Measurements from ENCODE around the gene SLC9A6. TPM values are rescaled to one million over a fixed set of nuclear protein-coding genes. Genes with fewer than 3 reads are reported as not detected.

Gene SLC9A6
- 15.4 TPM for total RNA-seq
- long read RNA-seq, full-length matches to known transcripts = 4 of 6 reads
- long read RNA-seq, partial matches to known transcripts = 1 of 6 reads
- long read RNA-seq, other reads (novel, unspliced or antisense) = 1 of 6 reads

- peak; percentile 97 for ATAC-seq
- peak; percentile 87 for DNase-seq (ENCODE audit: missing footprints)
- intact Hi-C loops (cut with DNase I) = loop anchor here (1.0 kb wide), 1 partner anchor 9 kb away; no protein-coding TSS in a partner anchor
These were observed at the start of gene SLC9A6 for GRCh38 chrX:135985157-135985972. SLC9A6 (plus strand) TSS chrX:135985435; CDS start chrX:135985659, 224 bp downstream.

GRCh38 chrX:135944486-135944885, 40.7 kb upstream of the SLC9A6 start:
- intact Hi-C loops (cut with DNase I) = no loop called here
- DNase-seq (ENCODE audit: missing footprints) = no peak
- no peak for ATAC-seq

GRCh38 chrX:135951291-135951690, 33.9 kb upstream of the SLC9A6 start:
- DNase-seq (ENCODE audit: missing footprints) = no peak
- no peak for ATAC-seq
- intact Hi-C loops (cut with DNase I) = no loop called here

- ATAC-seq (no peak), DNase-seq (ENCODE audit: missing footprints) (no peak)
- intact Hi-C loops (cut with DNase I) = no loop called here
These were observed 12.1 kb upstream of the SLC9A6 start for GRCh38 chrX:135973025-135973547.

GRCh38 chrX:135973548-135974278, 11.5 kb upstream of the SLC9A6 start, which contains the start of gene MMGT1:
MMGT1 (minus strand) TSS chrX:135973988; CDS start chrX:135973675, 313 bp downstream.
- peak; percentile 89 for DNase-seq (ENCODE audit: missing footprints)
- intact Hi-C loops (cut with DNase I) = no loop called here

GRCh38 chrX:135974279-135974856, 10.9 kb upstream of the SLC9A6 start:
- DNase-seq (ENCODE audit: missing footprints) (peak; percentile 89), ATAC-seq (peak; percentile 75)
- intact Hi-C loops (cut with DNase I) = no loop called here

More at GRCh38 chrX:135973548-135974278, 11.5 kb upstream of the SLC9A6 start, which contains the start of gene MMGT1:
- ATAC-seq = peak; percentile 94

- DNase-seq (ENCODE audit: missing footprints) = no peak
- intact Hi-C loops (cut with DNase I) = no loop called here
- ATAC-seq = no peak
These were observed 9.8 kb upstream of the SLC9A6 start for GRCh38 chrX:135975421-135975820.

GRCh38 chrX:135977611-135978010, 7.6 kb upstream of the SLC9A6 start:
- no peak for ATAC-seq
- intact Hi-C loops (cut with DNase I) = no loop called here
- no peak for DNase-seq (ENCODE audit: missing footprints)

GRCh38 chrX:135981010-135981409, 4.2 kb upstream of the SLC9A6 start:
- intact Hi-C loops (cut with DNase I) = no loop called here
- ATAC-seq (no peak), DNase-seq (ENCODE audit: missing footprints) (no peak)

GRCh38 chrX:135981668-135982067, 3.6 kb upstream of the SLC9A6 start:
- intact Hi-C loops (cut with DNase I) = no loop called here
- DNase-seq (ENCODE audit: missing footprints) (no peak), ATAC-seq (no peak)

- ATAC-seq = no peak
- intact Hi-C loops (cut with DNase I) = no loop called here
- DNase-seq (ENCODE audit: missing footprints) = no peak
These were observed 2.4 kb upstream of the SLC9A6 start for GRCh38 chrX:135982860-135983259.

GRCh38 chrX:135984256-135984655, 979 bp upstream of the SLC9A6 start:
- no peak for ATAC-seq
- intact Hi-C loops (cut with DNase I) = no loop called here
- DNase-seq (ENCODE audit: missing footprints) = no peak

GRCh38 chrX:135984791-135985156, 461 bp upstream of the SLC9A6 start:
- no peak for DNase-seq (ENCODE audit: missing footprints)
- intact Hi-C loops (cut with DNase I) = loop anchor here (1.0 kb wide), 1 partner anchor 8 kb away; no protein-coding TSS in a partner anchor
- ATAC-seq = peak; percentile 3

GRCh38 chrX:135985973-135986310, 707 bp downstream of the SLC9A6 start:
- ATAC-seq (no peak), DNase-seq (ENCODE audit: missing footprints) (no peak)
- intact Hi-C loops (cut with DNase I) = loop anchor here (1.0 kb wide), 1 partner anchor 10 kb away; no protein-coding TSS in a partner anchor

- intact Hi-C loops (cut with DNase I) = no loop called here
- no peak for DNase-seq (ENCODE audit: missing footprints)
- no peak for ATAC-seq
These were observed 3.0 kb downstream of the SLC9A6 start for GRCh38 chrX:135988245-135988644.

- no peak for ATAC-seq
- intact Hi-C loops (cut with DNase I) = no loop called here
- DNase-seq (ENCODE audit: missing footprints) = no peak
These were observed 29.8 kb downstream of the SLC9A6 start for GRCh38 chrX:136015016-136015415.

- DNase-seq (ENCODE audit: missing footprints) (no peak), ATAC-seq (no peak)
- intact Hi-C loops (cut with DNase I) = no loop called here
These were observed 31.6 kb downstream of the SLC9A6 start for GRCh38 chrX:136016881-136017280.

- ATAC-seq (no peak), DNase-seq (ENCODE audit: missing footprints) (no peak)
- intact Hi-C loops (cut with DNase I) = no loop called here
These were observed 34.0 kb downstream of the SLC9A6 start for GRCh38 chrX:136019226-136019625.

GRCh38 chrX:136021160-136021559, 35.9 kb downstream of the SLC9A6 start:
- no peak for ATAC-seq
- intact Hi-C loops (cut with DNase I) = no loop called here
- no peak for DNase-seq (ENCODE audit: missing footprints)

Data from Right ventricle myocardium inferior (tissue), 1 donor.